Lung (tissue), 12 donors: ENCODE results near the gene THUMPD2. TPM values are rescaled to one million over a fixed set of nuclear protein-coding genes. Genes with fewer than 3 reads are reported as not detected.

ENCODE experiments used
- ATAC-seq: fragments of 200-7000 bp; cut with Tn5 transposase; one replicate; pipeline ENCODE4 v1.9.1; 2020; ENCODE audit warnings: moderate number of reproducible peaks; ENCODE audit not compliant: insufficient read depth, low FRiP score
- DNase-seq, 3 donors: peaks; one replicate each; pipeline ENCODE4 v3.0.0-alpha.2; 2013 to 2017
- H3K27ac ChIP-seq, 2 donors: one replicate each; pipeline ENCODE4 v1.5.1; 2013; ENCODE audit warnings: mild to moderate bottlenecking in 2 of 2, moderate library complexity in 2 of 2, control low read depth in 1 of 2, inconsistent platforms in 1 of 2, low read depth in 1 of 2, low read length in 1 of 2
- H3K27me3 ChIP-seq, 3 donors: one replicate each; pipeline ENCODE4 v1.5.1; 2013; ENCODE audit warnings: low read length in 2 of 3; ENCODE audit not compliant: control insufficient read depth in 3 of 3, insufficient read depth in 3 of 3
- H3K36me3 ChIP-seq, 4 donors: one replicate each; pipeline ENCODE4 v1.5.1; 2013; ENCODE audit warnings: low read length in 4 of 4, mild to moderate bottlenecking in 1 of 4, moderate library complexity in 1 of 4; ENCODE audit not compliant: control insufficient read depth in 4 of 4, insufficient read depth in 4 of 4
- H3K4me1 ChIP-seq, 5 donors: one replicate each; pipeline ENCODE4 v1.5.1; 2013; ENCODE audit warnings: low read length in 5 of 5, mild to moderate bottlenecking in 2 of 5, moderate library complexity in 1 of 5; ENCODE audit not compliant: control insufficient read depth in 5 of 5, insufficient read depth in 5 of 5
- H3K4me3 ChIP-seq: one replicate; pipeline ENCODE4 v1.5.1; 2013; ENCODE audit warnings: mild to moderate bottlenecking, control low read depth, moderate library complexity
- H3K9ac ChIP-seq, 2 donors: one replicate each; pipeline ENCODE4 v1.5.1; 2013; ENCODE audit warnings: low read length in 2 of 2, control low read depth in 1 of 2; ENCODE audit not compliant: insufficient read depth in 1 of 2
- H3K9me3 ChIP-seq, 4 donors: one replicate each; pipeline ENCODE4 v1.5.1; 2013; ENCODE audit warnings: low read length in 3 of 4, mild to moderate bottlenecking in 1 of 4, moderate library complexity in 1 of 4; ENCODE audit not compliant: control insufficient read depth in 4 of 4, insufficient read depth in 3 of 4
- CTCF ChIP-seq: IDR thresholded peaks from 2 replicates; pipeline ENCODE4 v1.5.1; 2012; ENCODE audit warnings: mild to moderate bottlenecking; ENCODE audit errors: control extremely low read depth, extremely low read depth
- WGBS, 2 donors: extraction: QIAGEN DNeasy Blood & Tissue Kit; methylation state at CpG; one replicate each; pipeline ENCODE4 v1.1.7; 2013; 5-methylcytosine and 5-hydroxymethylcytosine counted together
- polyA plus RNA-seq, 2 donors: library from polyadenylated mRNA; stranded (reverse); fragments of 200-250 nt; gene quantifications; one replicate each; pipeline ENCODE4 v1.2.1, GENCODE V29; 2013
- total RNA-seq, 2 donors: library from RNA; depleted of rRNA in 1 of 2; stranded (reverse); fragments of >200 nt in 1 of 2; gene quantifications; one replicate each; pipeline ENCODE4 v1.2.1, GENCODE V29; 2014 to 2021
- donor health status: control.
- donor health status: control.
- donor health status: Bipolar disorder and iron deficiency.
- donor health status: healthy.
- donor health status: DM: yes; HTN: yes; CAD: no.

THUMPD2 gene
- total and polyA plus RNA-seq, 4 donors, result 6.9 to 28.1 (median 11.5) TPM

GRCh38 chr2:39693245-39693644 lies 85.8 kb downstream of the THUMPD2 start:
- H3K4me1 ChIP-seq, result peaks cover 0 to 28% (median 18%) of the 10 kb centered on the region in 5 donors
- H3K27ac ChIP-seq, result no peak overlapping the region
- no peaks in the 10 kb centered on the region for H3K27me3 ChIP-seq
- no peak for DNase-seq
- WGBS, 2 donors, result 96 to 100% methylated on average over 1 of the region's 1 CpG
- ATAC-seq, result no peak
- TF ChIP-seq CTCF, result no peak
- H3K4me3 ChIP-seq, result no peak overlapping the region
- H3K9ac ChIP-seq, result no peak overlapping the region
- no peaks in the 10 kb centered on the region for H3K36me3 ChIP-seq
- H3K9me3 ChIP-seq, result peaks cover 0 to 7% (median 4%) of the 10 kb centered on the region in 4 donors

GRCh38 chr2:39689876-39690275 lies 89.2 kb downstream of the THUMPD2 start:
- H3K9ac ChIP-seq, result no peak overlapping the region
- no peaks in the 10 kb centered on the region for H3K36me3 ChIP-seq
- no peaks in the 10 kb centered on the region for H3K27me3 ChIP-seq
- TF ChIP-seq CTCF, result no peak
- peaks cover 0 to 2% (median 0%) of the 10 kb centered on the region in 5 donors for H3K4me1 ChIP-seq
- H3K4me3 ChIP-seq, result no peak overlapping the region
- ATAC-seq (no peak), DNase-seq (no peak)
- H3K9me3 ChIP-seq, result peaks cover 0 to 7% (median 4%) of the 10 kb centered on the region in 4 donors
- no peak overlapping the region for H3K27ac ChIP-seq
- 90 to 94% methylated on average over 6 of the region's 6 CpGs for WGBS, 2 donors

DNA sequence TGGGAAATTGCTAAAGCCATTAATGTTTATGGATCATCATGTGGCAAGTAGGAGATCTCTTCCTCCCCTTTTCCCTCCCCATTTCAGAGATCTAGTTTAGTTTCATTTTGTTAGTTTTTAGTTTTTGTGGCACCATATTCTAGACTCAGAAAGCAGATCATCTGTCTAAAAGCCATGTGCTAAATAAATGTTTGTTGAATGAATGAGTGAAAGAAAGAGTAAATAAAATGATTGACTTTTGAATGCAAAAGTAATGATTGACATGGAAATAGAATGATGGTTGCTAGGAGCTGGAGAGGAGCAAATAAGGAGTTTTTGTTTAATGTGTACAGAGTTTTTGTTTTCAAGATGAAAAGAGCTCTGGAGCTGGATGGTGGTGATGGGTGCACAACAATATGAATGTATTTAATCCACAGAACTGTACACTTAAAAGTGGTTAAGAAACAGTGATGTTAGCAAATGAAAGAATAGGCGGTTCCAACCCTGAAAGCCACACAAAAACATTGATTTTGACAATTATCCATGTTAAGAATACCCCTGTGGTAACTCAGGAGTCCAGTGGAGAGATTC lies 89.7 kb downstream of the THUMPD2 start:
- no peak for ATAC-seq
- WGBS, 2 donors, result 86 to 91% methylated on average over 1 of the region's 1 CpG
- Histone ChIP-seq H3K4me1 (no peaks in the 10 kb centered on the region), H3K9ac (no peak overlapping the region), H3K9me3 (peaks cover 0 to 7% (median 4%) of the 10 kb centered on the region in 4 donors), H3K4me3 (no peak overlapping the region), H3K27ac (no peak overlapping the region), H3K27me3 (no peaks in the 10 kb centered on the region), H3K36me3 (no peaks in the 10 kb centered on the region)
- DNase-seq, result no peak
- TF ChIP-seq CTCF, result no peak

DNA sequence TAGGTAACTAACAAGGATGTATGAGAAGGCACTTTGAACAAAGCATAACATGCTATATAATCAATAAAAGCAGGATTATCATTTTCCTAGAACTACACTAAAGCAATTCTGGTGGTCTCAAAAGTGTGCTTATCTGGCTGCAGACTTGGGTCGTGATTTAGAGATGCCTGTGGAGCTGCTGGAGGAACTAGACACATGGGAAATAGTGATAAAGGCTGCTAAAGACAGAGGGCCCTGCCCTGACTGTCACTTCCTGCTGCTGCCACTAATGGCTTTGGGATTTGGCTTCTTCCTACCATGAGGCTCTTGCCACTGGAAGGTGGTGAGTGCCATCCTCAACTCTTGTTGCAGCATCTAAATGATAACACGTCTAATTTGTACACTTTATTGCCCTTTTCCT lies 90.9 kb downstream of the THUMPD2 start:
- ATAC-seq (no peak), DNase-seq (no peak)
- TF ChIP-seq CTCF, result no peak
- Histone ChIP-seq H3K9me3 (peaks cover 0 to 7% (median 4%) of the 10 kb centered on the region in 4 donors), H3K9ac (no peak overlapping the region), H3K4me3 (no peak overlapping the region), H3K27ac (no peak overlapping the region), H3K36me3 (no peaks in the 10 kb centered on the region), H3K27me3 (no peaks in the 10 kb centered on the region), H3K4me1 (peaks cover 0 to under 1% (median 0%) of the 10 kb centered on the region in 5 donors)
- 47 to 59% methylated on average over 2 of the region's 2 CpGs for WGBS, 2 donors
